ENCODE results near the gene ANKRD6.

DNA sequence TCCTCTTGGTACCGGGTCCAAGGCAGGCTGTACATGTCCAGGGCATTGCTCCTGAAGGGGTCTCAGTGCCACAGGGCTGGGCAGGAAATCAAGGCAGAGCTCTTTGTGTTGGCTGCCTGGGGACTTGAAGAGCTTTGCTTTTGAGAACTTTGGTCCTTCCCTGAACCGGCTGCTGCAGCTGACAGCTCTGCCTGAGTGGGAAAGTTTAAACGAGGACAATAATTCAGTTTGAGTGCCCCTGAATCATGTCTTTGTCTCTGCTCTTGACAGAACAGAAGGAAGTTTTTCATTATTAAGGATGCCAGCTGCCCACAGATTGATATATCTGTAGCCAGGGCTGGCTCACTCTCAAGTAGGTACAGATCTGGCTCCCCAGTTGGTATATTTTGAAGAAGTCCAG, 56.1 kb downstream of the ANKRD6 start:
- TF ChIP-seq GATA2 (IDR thresholded peaks at IDR 0.05; ENCODE audit: low read depth, low read length), result no peak
- no peak for TF ChIP-seq GATA3 (IDR thresholded peaks at IDR 0.05; ENCODE audit: low read depth, low read length)

All from SH-SY5Y (cell line).